A673 (cell line): ENCODE results near the gene C12orf76. TPM values are rescaled to one million over a fixed set of nuclear protein-coding genes. Genes with fewer than 3 reads are reported as not detected.
"Not testable (repeated sequence)": the region's sequence is repeated elsewhere in the genome, so short reads cannot be mapped to it uniquely, and the experiment has no call there.

Experiments used
- BruUV-seq: library from RNA; stranded (reverse); fragments of 400-500 nt; replicated peaks from 2 replicates; lab custom pipeline; 2021; lab: Mats Ljungman, UMichigan
- CTCF ChIA-PET: fragments of 300-600 bp; sonication (Branson Sonifier 250); formaldehyde crosslinking; loops from one replicate; lab custom pipeline; 2022; ENCODE audit warnings: antibody characterized with exemption; lab: Charles Lee
- POLR2A ChIA-PET: fragments of 300-600 bp; sonication (Branson Sonifier 250); formaldehyde crosslinking; loops from one replicate; lab custom pipeline; 2022; ENCODE audit warnings: antibody characterized with exemption; ENCODE audit not compliant: low non-redundant PET; lab: Charles Lee
- DNase-seq: peaks from one replicate; pipeline ENCODE4 v3.0.0-alpha.2; 2015; ENCODE audit warnings: low spot score
- H3K27ac ChIP-seq: fragments of 200-600 bp; sonication (generic); 2 replicates; pipeline ENCODE4 v1.5.1; 2016; ENCODE audit warnings: mixed run types, low read depth, mild to moderate bottlenecking, mixed read lengths, antibody characterized with exemption, low read length; ENCODE audit not compliant: poor library complexity, severe bottlenecking
- H3K27me3 ChIP-seq: fragments of 200-600 bp; sonication (generic); replicated peaks from 2 replicates; pipeline ENCODE4 v1.6.1; 2017; ENCODE audit warnings: mixed run types, low read depth, mild to moderate bottlenecking, mixed read lengths, antibody characterized with exemption, low read length; ENCODE audit not compliant: insufficient read depth, poor library complexity
- H3K36me3 ChIP-seq: fragments of 200-600 bp; sonication (generic); 2 replicates; pipeline ENCODE4 v1.6.1; 2016; ENCODE audit warnings: mixed run types, mild to moderate bottlenecking, mixed read lengths, antibody characterized with exemption, low read length; ENCODE audit not compliant: insufficient read depth, poor library complexity, severe bottlenecking
- H3K4me1 ChIP-seq: fragments of 200-600 bp; sonication (generic); 2 replicates; pipeline ENCODE4 v1.6.1; 2017; ENCODE audit warnings: mixed run types, mild to moderate bottlenecking, mixed read lengths, antibody characterized with exemption, low read length; ENCODE audit not compliant: insufficient read depth, poor library complexity, severe bottlenecking
- H3K4me3 ChIP-seq: fragments of 200-600 bp; sonication (generic); 2 replicates; pipeline ENCODE4 v1.5.1; 2016; ENCODE audit warnings: low read depth, mixed run types, mild to moderate bottlenecking, mixed read lengths, low read length; ENCODE audit not compliant: poor library complexity, severe bottlenecking
- H3K9me3 ChIP-seq: fragments of 200-600 bp; sonication (generic); 2 replicates; pipeline ENCODE4 v1.6.1; 2016; ENCODE audit warnings: mixed run types, low read depth, mild to moderate bottlenecking, mixed read lengths, antibody characterized with exemption, low read length; ENCODE audit not compliant: poor library complexity, severe bottlenecking
- CTCF ChIP-seq: fragments of 300-800, 200-600 bp; sonication (generic); conservative IDR thresholded peaks from 2 replicates; pipeline ENCODE4 v1.5.1; 2017; ENCODE audit warnings: low read depth, mild to moderate bottlenecking, antibody characterized with exemption, low read length, moderate library complexity, mixed read lengths
- EZH2 ChIP-seq: fragments of 200-600 bp; sonication (generic); IDR thresholded peaks from 2 replicates; pipeline ENCODE4 v1.6.1; 2017; ENCODE audit warnings: borderline replicate concordance, low read depth, mild to moderate bottlenecking, mixed read lengths, antibody characterized with exemption, low read length; ENCODE audit not compliant: poor library complexity, severe bottlenecking
- intact Hi-C: fragments of 100-400 bp; cut with micrococcal nuclease; formaldehyde crosslinking; loops from one replicate; pipeline ENCODE4 v1.10.0; 2022; ENCODE audit not compliant: unreplicated experiment
- total RNA-seq: library from RNA; stranded (reverse); gene quantifications from 2 replicates; pipeline ENCODE4 v1.2.3, GENCODE V29; 2021

Gene C12orf76
- total RNA-seq, 1 experiment from 2014 or later = 14.5 TPM

GRCh38 chr12:110058875-110059615 lies 10.7 kb upstream of the C12orf76 start:
- Histone ChIP-seq H3K4me1 (peaks cover 11% of the 10 kb centered on the region), H3K9me3 (no peaks in the 10 kb centered on the region), H3K27me3 (no peaks in the 10 kb centered on the region), H3K36me3 (no peaks in the 10 kb centered on the region), H3K4me3 (no peak overlapping the region), H3K27ac (no peak overlapping the region)
- no TSS peak for BruUV-seq
- TF ChIP-seq EZH2 (no peak), CTCF (no peak)
- no peak for DNase-seq
- ChIA-PET POLR2A (no interaction called here), CTCF (no interaction called here)
- intact Hi-C loops = no loop called here

GRCh38 chr12:110056643-110057042 lies 8.3 kb upstream of the C12orf76 start:
- H3K27me3 ChIP-seq, POLR2A ChIA-PET, DNase-seq, H3K27ac ChIP-seq, H3K36me3 ChIP-seq, H3K4me3 ChIP-seq, H3K9me3 ChIP-seq, CTCF ChIA-PET, BruUV-seq, intact Hi-C loops: not testable (repeated sequence)
- peaks cover 11% of the 10 kb centered on the region for H3K4me1 ChIP-seq

GRCh38 chr12:110055375-110056352 lies 7.3 kb upstream of the C12orf76 start:
- BruUV-seq, CTCF ChIA-PET, POLR2A ChIA-PET: not testable (repeated sequence)

GRCh38 chr12:110050927-110051326 lies 2.6 kb upstream of the C12orf76 start:
- no peak overlapping the region for H3K27ac ChIP-seq
- no peak for DNase-seq
- H3K4me1 ChIP-seq = peaks cover 9% of the 10 kb centered on the region
- no peak overlapping the region for H3K4me3 ChIP-seq
- no peaks in the 10 kb centered on the region for H3K27me3 ChIP-seq
- TF ChIP-seq CTCF (no peak), EZH2 (no peak)
- ChIA-PET POLR2A (no interaction called here), CTCF (no interaction called here)
- intact Hi-C loops = no loop called here
- no peaks in the 10 kb centered on the region for H3K9me3 ChIP-seq
- no TSS peak for BruUV-seq
- no peaks in the 10 kb centered on the region for H3K36me3 ChIP-seq

More at GRCh38 chr12:110055375-110056352, 7.3 kb upstream of the C12orf76 start:
- H3K27ac ChIP-seq, H3K9me3 ChIP-seq, H3K27me3 ChIP-seq, intact Hi-C loops, H3K36me3 ChIP-seq, H3K4me3 ChIP-seq: not testable (repeated sequence)
- peaks cover 11% of the 10 kb centered on the region for H3K4me1 ChIP-seq
- peak; percentile 69 for DNase-seq

- DNase-seq, POLR2A ChIA-PET, CTCF ChIA-PET, H3K27me3 ChIP-seq, H3K4me1 ChIP-seq, H3K27ac ChIP-seq, H3K9me3 ChIP-seq, H3K4me3 ChIP-seq, BruUV-seq, intact Hi-C loops, H3K36me3 ChIP-seq: not testable (repeated sequence)
Measured at GRCh38 chr12:110049666-110050065, 1.3 kb upstream of the C12orf76 start.
